Keratinocyte (primary cell): Measurements from ENCODE around the gene COL7A1. TPM values are rescaled to one million over a fixed set of nuclear protein-coding genes. Genes with fewer than 3 reads are reported as not detected.

Experiments used
- DNase-seq: peaks from one replicate; pipeline ENCODE4 v3.0.0-alpha.2; 2011; ENCODE audit warnings: low read depth, missing footprints, low spot score
- FAIRE-seq: peaks from 2 replicates; lab custom pipeline; 2011; peaks lifted over from hg19 to GRCh38; lab: Jason Lieb, UNC
- H2AFZ ChIP-seq: 2 replicates; pipeline ENCODE4 v1.6.0; 2012; ENCODE audit warnings: low read length, control low read depth, inconsistent platforms; ENCODE audit not compliant: control insufficient read depth
- H3K27ac ChIP-seq: 2 replicates; pipeline ENCODE4 v1.5.1; 2011; ENCODE audit warnings: low read length; ENCODE audit not compliant: control insufficient read depth, insufficient read depth
- H3K27me3 ChIP-seq: 3 replicates; pipeline ENCODE4 v1.6.0; 2011; ENCODE audit warnings: low read length; ENCODE audit not compliant: control insufficient read depth, insufficient read depth; ENCODE audit errors: extremely low read depth
- H3K36me3 ChIP-seq, 2 experiments: 2 replicates in 1 of 2; 3 replicates in 1 of 2; pipeline ENCODE4 v1.5.1; 2011; ENCODE audit warnings: low read length in 2 of 2, mild to moderate bottlenecking in 1 of 2; ENCODE audit not compliant: control insufficient read depth in 2 of 2, insufficient read depth in 2 of 2; ENCODE audit errors: extremely low read depth in 1 of 2
- H3K4me1 ChIP-seq: 3 replicates; pipeline ENCODE4 v1.5.1; 2011; ENCODE audit warnings: low read length; ENCODE audit not compliant: control insufficient read depth, insufficient read depth; ENCODE audit errors: extremely low read depth
- H3K4me2 ChIP-seq: 3 replicates; pipeline ENCODE4 v1.6.0; 2011; ENCODE audit warnings: low read depth, low read length; ENCODE audit not compliant: control insufficient read depth, insufficient read depth; ENCODE audit errors: extremely low read depth
- H3K4me3 ChIP-seq, 3 experiments: fragments of 200-600 bp in 1 of 3; sonication (generic) in 1 of 3; 2 replicates in 2 of 3; 3 replicates in 1 of 3; pipeline ENCODE4 v1.5.1; 2011 to 2016; ENCODE audit warnings: low read length in 3 of 3, mild to moderate bottlenecking in 3 of 3, control low read depth in 2 of 3, inconsistent platforms in 1 of 3, low read depth in 1 of 3, mixed read lengths in 1 of 3, mixed run types in 1 of 3, moderate library complexity in 1 of 3; ENCODE audit not compliant: control insufficient read depth in 2 of 3, insufficient read depth in 2 of 3; ENCODE audit errors: extremely low read depth in 1 of 3
- H3K79me2 ChIP-seq: 2 replicates; pipeline ENCODE4 v1.6.0; 2012; ENCODE audit warnings: low read length; ENCODE audit not compliant: control insufficient read depth, insufficient read depth
- H3K9ac ChIP-seq: 3 replicates; pipeline ENCODE4 v1.6.0; 2011; ENCODE audit warnings: low read length; ENCODE audit not compliant: control insufficient read depth, insufficient read depth; ENCODE audit errors: extremely low read depth
- H3K9me1 ChIP-seq: 3 replicates; pipeline ENCODE4 v1.6.0; 2011; ENCODE audit warnings: low read length; ENCODE audit not compliant: control insufficient read depth, insufficient read depth; ENCODE audit errors: extremely low read depth
- H3K9me3 ChIP-seq: 2 replicates; pipeline ENCODE4 v1.5.1; 2012; ENCODE audit warnings: low read depth, low read length; ENCODE audit not compliant: control insufficient read depth
- H4K20me1 ChIP-seq: 3 replicates; pipeline ENCODE4 v1.6.0; 2011; ENCODE audit warnings: low read length; ENCODE audit not compliant: control insufficient read depth, insufficient read depth; ENCODE audit errors: extremely low read depth
- CTCF ChIP-seq, 3 experiments: IDR thresholded peaks in 1 of 3; conservative IDR thresholded peaks in 1 of 3; optimal IDR thresholded peaks in 1 of 3; 2 replicates in 2 of 3; 3 replicates in 1 of 3; pipeline versions ENCODE3 to v1.5.1; 2011; ENCODE audit warnings: low read length in 3 of 3, mild to moderate bottlenecking in 3 of 3, moderate library complexity in 2 of 3, control low read depth in 1 of 3, inconsistent platforms in 1 of 3; ENCODE audit not compliant: insufficient read depth in 2 of 3; ENCODE audit errors: extremely low read depth in 1 of 3
- EZH2 ChIP-seq: IDR thresholded peaks from one replicate; pipeline ENCODE4 v1.6.1; 2012; ENCODE audit warnings: inconsistent platforms, mild to moderate bottlenecking, low read length, moderate library complexity
- dilution Hi-C: fragments of 300-500 bp; cut with MboI; formaldehyde crosslinking; loops from one replicate; pipeline ENCODE4 v1.7.0; 2020; ENCODE audit warnings: low sequenced_read_pairs; ENCODE audit not compliant: extremely low pct_ligation_motif_present
- polyA plus RNA-seq, 5 experiments: library from polyadenylated mRNA; depleted of rRNA in 3 of 5; stranded (reverse) in 3 of 5; stranded (forward) in 1 of 5; unstranded in 1 of 5; fragments of >200 nt; gene quantifications; 1 replicate in 1 of 5; 2 replicates in 3 of 5; 3 replicates in 1 of 5; pipeline versions ENCODE4 v1.2.1 to v1.2.3, GENCODE V29; 2011 to 2012; ENCODE audit warnings: missing spikeins in 2 of 5, low read depth in 1 of 5, low replicate concordance in 1 of 5

COL7A1 gene
- polyA plus RNA-seq, 1 donor (not counting 4 experiments of a cell fraction or from before 2014, with no cell fraction given), result 59.4 TPM

GRCh38 chr3:48630407-48630806 is 35.3 kb upstream of the COL7A1 start:
- H3K27me3 ChIP-seq, result no peaks in the 10 kb centered on the region
- TF ChIP-seq CTCF (optimal IDR thresholded peaks at IDR 0.05 in 1 of 3, IDR thresholded peaks at IDR 0.05 in 1 of 3, conservative IDR thresholded peaks at IDR 0.05 in 1 of 3; ENCODE audit: extremely low read depth in 1 of 3, insufficient read depth in 2 of 3, low read length in 3 of 3) (no peak), EZH2 (no peak)
- peaks cover 43 to 50% of the 10 kb centered on the region in 2 experiments for H3K36me3 ChIP-seq

DNA sequence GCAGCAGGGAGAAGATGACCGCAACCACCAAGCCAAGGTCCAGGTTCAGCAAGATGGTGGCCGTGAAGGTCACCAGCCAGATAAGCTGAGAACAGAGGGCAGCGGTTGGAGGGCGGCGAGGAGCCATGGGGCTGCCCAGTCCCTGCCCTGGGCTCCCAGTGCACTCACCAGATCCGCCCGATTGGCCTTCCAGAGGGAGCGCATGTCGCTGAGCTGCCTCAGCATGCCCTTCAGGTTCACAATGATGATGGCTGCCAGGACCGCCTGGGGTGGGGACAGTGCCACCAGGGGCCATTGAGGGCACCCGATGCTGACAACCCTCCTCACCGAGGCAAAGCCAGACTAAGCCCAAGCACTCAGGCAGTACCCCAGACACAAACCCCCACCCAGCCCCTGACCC is 34.8 kb upstream of the COL7A1 start:
- peaks cover 2% of the 10 kb centered on the region for H4K20me1 ChIP-seq
- no peak overlapping the region for H3K4me3 ChIP-seq
- dilution Hi-C loops, result no loop called here
- DNase-seq, result no peak
- H3K9ac ChIP-seq, result no peak overlapping the region
- TF ChIP-seq EZH2, result no peak
- no peak for TF ChIP-seq CTCF (optimal IDR thresholded peaks at IDR 0.05 in 1 of 3, IDR thresholded peaks at IDR 0.05 in 1 of 3, conservative IDR thresholded peaks at IDR 0.05 in 1 of 3; ENCODE audit: extremely low read depth in 1 of 3, insufficient read depth in 2 of 3, low read length in 3 of 3)
- no peak for FAIRE-seq
- H3K36me3 ChIP-seq, result peaks cover 45 to 50% of the 10 kb centered on the region in 2 experiments
- no peaks in the 10 kb centered on the region for H3K9me3 ChIP-seq
- no peak overlapping the region for H3K27ac ChIP-seq
- peaks cover 2% of the 10 kb centered on the region for H3K9me1 ChIP-seq
- peaks cover 12% of the 10 kb centered on the region for H3K79me2 ChIP-seq
- peaks cover 5% of the 10 kb centered on the region for H3K4me1 ChIP-seq
- no peaks in the 10 kb centered on the region for H3K27me3 ChIP-seq
- no peak overlapping the region for H2AFZ ChIP-seq
- no peak overlapping the region for H3K4me2 ChIP-seq

More at GRCh38 chr3:48630407-48630806, 35.3 kb upstream of the COL7A1 start:
- DNase-seq, result no peak
- Histone ChIP-seq H4K20me1 (peaks cover 2% of the 10 kb centered on the region), H3K9me1 (peaks cover 2% of the 10 kb centered on the region), H3K4me3 (no peak overlapping the region), H3K4me2 (no peak overlapping the region), H3K27ac (no peak overlapping the region), H2AFZ (no peak overlapping the region), H3K79me2 (peaks cover 13% of the 10 kb centered on the region), H3K9me3 (no peaks in the 10 kb centered on the region), H3K4me1 (peaks cover 5% of the 10 kb centered on the region), H3K9ac (no peak overlapping the region)
- no peak for FAIRE-seq
- dilution Hi-C loops, result no loop called here
